Measurements from ENCODE around the gene PTGIS.

DNA sequence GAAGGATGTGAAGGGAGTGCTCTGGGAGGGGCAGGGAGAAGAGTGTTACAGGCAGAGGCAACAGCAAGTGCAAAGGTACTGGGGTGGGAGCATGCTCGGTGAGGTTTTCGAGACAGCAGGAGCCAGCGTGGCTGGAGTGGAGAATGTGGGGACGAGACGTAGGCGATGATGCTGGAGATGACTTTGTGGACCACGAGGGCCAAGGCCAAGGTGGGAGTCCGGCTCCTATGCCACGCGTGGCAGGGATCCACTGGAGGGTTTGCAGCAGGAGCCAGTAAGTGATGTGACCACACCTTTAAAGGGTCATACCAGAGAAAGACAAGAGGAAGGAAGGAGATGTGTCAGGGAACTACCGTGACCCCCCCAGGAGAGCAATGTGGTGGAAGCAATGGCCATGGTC, 7.3 kb downstream of the PTGIS start:
- TF ChIP-seq, protein P1, sequence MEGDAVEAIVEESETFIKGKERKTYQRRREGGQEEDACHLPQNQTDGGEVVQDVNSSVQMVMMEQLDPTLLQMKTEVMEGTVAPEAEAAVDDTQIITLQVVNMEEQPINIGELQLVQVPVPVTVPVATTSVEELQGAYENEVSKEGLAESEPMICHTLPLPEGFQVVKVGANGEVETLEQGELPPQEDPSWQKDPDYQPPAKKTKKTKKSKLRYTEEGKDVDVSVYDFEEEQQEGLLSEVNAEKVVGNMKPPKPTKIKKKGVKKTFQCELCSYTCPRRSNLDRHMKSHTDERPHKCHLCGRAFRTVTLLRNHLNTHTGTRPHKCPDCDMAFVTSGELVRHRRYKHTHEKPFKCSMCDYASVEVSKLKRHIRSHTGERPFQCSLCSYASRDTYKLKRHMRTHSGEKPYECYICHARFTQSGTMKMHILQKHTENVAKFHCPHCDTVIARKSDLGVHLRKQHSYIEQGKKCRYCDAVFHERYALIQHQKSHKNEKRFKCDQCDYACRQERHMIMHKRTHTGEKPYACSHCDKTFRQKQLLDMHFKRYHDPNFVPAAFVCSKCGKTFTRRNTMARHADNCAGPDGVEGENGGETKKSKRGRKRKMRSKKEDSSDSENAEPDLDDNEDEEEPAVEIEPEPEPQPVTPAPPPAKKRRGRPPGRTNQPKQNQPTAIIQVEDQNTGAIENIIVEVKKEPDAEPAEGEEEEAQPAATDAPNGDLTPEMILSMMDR (conservative IDR thresholded peaks at IDR 0.05; ENCODE audit: low read length): no peak
- no peak for TF ChIP-seq EZH2phosphoT487 (IDR thresholded peaks at IDR 0.05; ENCODE audit: borderline replicate concordance, low read depth, low read length)
